ENCODE results near the gene AGR3.
A peak's percentile ranks its signal among the peaks of the same experiment; 100 is the strongest.
"Not testable (repeated sequence)": the region's sequence is repeated elsewhere in the genome, so short reads cannot be mapped to it uniquely, and the experiment has no call there.

The AGR3 gene

GRCh38 chr7:16891338-16891737, 9.6 kb upstream of the AGR3 start:
- DNase-seq = peak; percentile 61

GRCh38 chr7:16889851-16890415, 8.2 kb upstream of the AGR3 start:
- DNase-seq = no peak

GRCh38 chr7:16889305-16889704, 7.5 kb upstream of the AGR3 start:
- DNase-seq = no peak

GRCh38 chr7:16883918-16884317, 2.1 kb upstream of the AGR3 start:
- no peak for DNase-seq

- no peak for DNase-seq
Measured at GRCh38 chr7:16880554-16880953, 1.2 kb downstream of the AGR3 start.

GRCh38 chr7:16879181-16879580, 2.6 kb downstream of the AGR3 start:
- no peak for DNase-seq

- no peak for DNase-seq
Measured at GRCh38 chr7:16875861-16876260, 5.9 kb downstream of the AGR3 start.

GRCh38 chr7:16874066-16874465, 7.7 kb downstream of the AGR3 start:
- no peak for DNase-seq

GRCh38 chr7:16867328-16867727, 14.5 kb downstream of the AGR3 start:
- DNase-seq = no peak

GRCh38 chr7:16853189-16853588, 28.6 kb downstream of the AGR3 start:
- not testable (repeated sequence) for DNase-seq

- DNase-seq = peak; percentile 86
Measured at GRCh38 chr7:16851829-16852228, 30.0 kb downstream of the AGR3 start.

GRCh38 chr7:16850614-16851466, 30.9 kb downstream of the AGR3 start:
- peak; percentile 68 for DNase-seq

- peak; percentile 14 for DNase-seq
Measured at GRCh38 chr7:16849296-16850148, 32.3 kb downstream of the AGR3 start.

- DNase-seq = no peak
Measured at GRCh38 chr7:16847381-16847860, 34.4 kb downstream of the AGR3 start.

GRCh38 chr7:16846601-16847165, 35.1 kb downstream of the AGR3 start:
- no peak for DNase-seq

GRCh38 chr7:16845746-16846145, 36.0 kb downstream of the AGR3 start:
- DNase-seq = no peak

GRCh38 chr7:16841681-16842080, 40.1 kb downstream of the AGR3 start:
- DNase-seq = no peak

- no peak for DNase-seq
Measured at GRCh38 chr7:16840094-16840493, 41.7 kb downstream of the AGR3 start.

- no peak for DNase-seq
Measured at GRCh38 chr7:16839646-16840045, 42.1 kb downstream of the AGR3 start.

GRCh38 chr7:16838891-16839290, 42.9 kb downstream of the AGR3 start:
- DNase-seq = no peak

- no peak for DNase-seq
Measured at GRCh38 chr7:16838386-16838785, 43.4 kb downstream of the AGR3 start.

- DNase-seq = no peak
Measured at GRCh38 chr7:16836481-16836880, 45.3 kb downstream of the AGR3 start.

GRCh38 chr7:16833373-16833772, 48.4 kb downstream of the AGR3 start:
- DNase-seq = no peak
